SU-DHL-6 (cell line): ENCODE results near the gene PSMA6.
"Not testable (repeated sequence)": the region's sequence is repeated elsewhere in the genome, so short reads cannot be mapped to it uniquely, and the experiment has no call there.

Experiments used
- H2AFZ ChIP-seq: fragments of 200-600 bp; sonication (generic); 2 replicates; pipeline ENCODE4 v1.6.1; 2014; ENCODE audit warnings: low read depth, mild to moderate bottlenecking, moderate library complexity, mixed read lengths, antibody characterized with exemption, low read length; ENCODE audit not compliant: severe bottlenecking
- H3F3A ChIP-seq: fragments of 200-600 bp; shearing (Covaris generic); 2 replicates; pipeline ENCODE4 v1.6.0; 2016; ENCODE audit warnings: antibody characterized with exemption, mild to moderate bottlenecking; ENCODE audit not compliant: insufficient read depth
- H3K27ac ChIP-seq: fragments of 200-600 bp; sonication (generic); 2 replicates; pipeline ENCODE4 v1.5.1; 2016; ENCODE audit warnings: low read depth, mild to moderate bottlenecking, low read length, moderate library complexity, mixed read lengths
- H3K27me3 ChIP-seq: fragments of 200-600 bp; sonication (generic), shearing (Covaris generic); 2 replicates; pipeline ENCODE4 v1.6.0; 2014; ENCODE audit warnings: mild to moderate bottlenecking, low read length
- H3K36me3 ChIP-seq: fragments of 200-600 bp; sonication (generic); 2 replicates; pipeline ENCODE4 v1.6.1; 2014; ENCODE audit warnings: mild to moderate bottlenecking, low read length, mixed read lengths
- H3K4me2 ChIP-seq: fragments of 300-600, 200-600 bp; shearing (Covaris generic), sonication (generic); 2 replicates; pipeline ENCODE4 v1.6.0; 2014; ENCODE audit warnings: low read length, low read depth, mild to moderate bottlenecking; ENCODE audit not compliant: poor library complexity, severe bottlenecking
- H3K4me3 ChIP-seq: fragments of 200-600 bp; sonication (generic); 2 replicates; pipeline ENCODE4 v1.5.1; 2014; ENCODE audit warnings: antibody characterized with exemption, low read length, mild to moderate bottlenecking, mixed read lengths; ENCODE audit not compliant: insufficient read depth, poor library complexity, severe bottlenecking
- H3K79me2 ChIP-seq: fragments of 200-600 bp; sonication (generic); 2 replicates; pipeline ENCODE4 v1.6.1; 2014; ENCODE audit warnings: mild to moderate bottlenecking, low read length, moderate library complexity; ENCODE audit not compliant: insufficient read depth
- H3K9ac ChIP-seq: fragments of 200-600 bp; sonication (generic); 2 replicates; pipeline ENCODE4 v1.7.0; 2014; ENCODE audit warnings: mild to moderate bottlenecking, low read length
- H3K9me2 ChIP-seq: fragments of 200-600 bp; sonication (generic); replicated peaks from 2 replicates; pipeline ENCODE4 v1.6.1; 2014; ENCODE audit warnings: low read length; ENCODE audit not compliant: insufficient read depth
- H3K9me3 ChIP-seq: fragments of 200-600 bp; sonication (generic); 2 replicates; pipeline ENCODE4 v1.6.1; 2014; ENCODE audit warnings: low read length, mixed read lengths; ENCODE audit not compliant: insufficient read depth
- H4K20me1 ChIP-seq: fragments of 200-600 bp; sonication (generic); 2 replicates; pipeline ENCODE4 v1.6.1; 2014; ENCODE audit warnings: low read depth, mild to moderate bottlenecking, antibody characterized with exemption, low read length, moderate library complexity, mixed read lengths
- CTCF ChIP-seq: fragments of 200-600 bp; sonication (generic); IDR thresholded peaks from one replicate; pipeline ENCODE4 v1.5.1; 2017; ENCODE audit warnings: antibody characterized with exemption, mild to moderate bottlenecking, low read length, moderate library complexity; ENCODE audit not compliant: insufficient read depth, poor library complexity, severe bottlenecking
- EZH2phosphoT487 ChIP-seq: fragments of 200-600 bp; sonication (generic), shearing (Covaris generic); conservative IDR thresholded peaks from 2 replicates; pipeline ENCODE4 v1.6.1; 2018; ENCODE audit warnings: mild to moderate bottlenecking, antibody characterized with exemption, low read length, moderate library complexity, mixed read lengths

PSMA6 gene

GRCh38 chr14:35352274-35353233 lies 60.4 kb downstream of the PSMA6 start:
- Histone ChIP-seq H3K27ac (no peak overlapping the region), H4K20me1 (no peaks in the 10 kb centered on the region), H3K79me2 (no peaks in the 10 kb centered on the region), H3K4me2 (no peak overlapping the region), H3K9ac (no peak overlapping the region), H2AFZ (no peak overlapping the region), H3K9me3 (no peaks in the 10 kb centered on the region), H3K36me3 (no peaks in the 10 kb centered on the region), H3K9me2 (no peaks in the 10 kb centered on the region), H3K4me3 (no peak overlapping the region), H3F3A (no peaks in the 10 kb centered on the region), H3K27me3 (no peaks in the 10 kb centered on the region)
- TF ChIP-seq CTCF: no peak
- no peak for TF ChIP-seq EZH2phosphoT487

- no peaks in the 10 kb centered on the region for H3K9me3 ChIP-seq
- H3K4me2 ChIP-seq: no peak overlapping the region
Measured at GRCh38 chr14:35353409-35354172, 61.4 kb downstream of the PSMA6 start.

GRCh38 chr14:35355235-35355634 lies 63.1 kb downstream of the PSMA6 start:
- not testable (repeated sequence) for H3F3A ChIP-seq, H3K4me2 ChIP-seq, H3K9me3 ChIP-seq, H3K4me3 ChIP-seq, H3K27ac ChIP-seq, H3K79me2 ChIP-seq, H3K9ac ChIP-seq, H3K9me2 ChIP-seq, H4K20me1 ChIP-seq, H3K36me3 ChIP-seq, H2AFZ ChIP-seq, H3K27me3 ChIP-seq

More at GRCh38 chr14:35353409-35354172, 61.4 kb downstream of the PSMA6 start:
- TF ChIP-seq CTCF (no peak), EZH2phosphoT487 (no peak)
- H3K27me3 ChIP-seq: no peaks in the 10 kb centered on the region
- H4K20me1 ChIP-seq: no peaks in the 10 kb centered on the region
- H3K27ac ChIP-seq: no peak overlapping the region
- H2AFZ ChIP-seq: no peak overlapping the region
- no peaks in the 10 kb centered on the region for H3K36me3 ChIP-seq
- no peak overlapping the region for H3K4me3 ChIP-seq
- no peak overlapping the region for H3K9ac ChIP-seq
- no peaks in the 10 kb centered on the region for H3F3A ChIP-seq
- no peaks in the 10 kb centered on the region for H3K9me2 ChIP-seq
- H3K79me2 ChIP-seq: no peaks in the 10 kb centered on the region
